HCT116 (cell line): Measurements from ENCODE around the gene GRK5. TPM values are rescaled to one million over a fixed set of nuclear protein-coding genes. Genes with fewer than 3 reads are reported as not detected.

ENCODE experiments used
- ATAC-seq: fragments of 200-7000 bp; cut with Tn5 transposase; 2 replicates; pipeline ENCODE4 v1.9.1; 2020; ENCODE audit warnings: mild to moderate bottlenecking, moderate library complexity
- BruUV-seq: library from RNA; stranded (reverse); fragments of 400-500 nt; replicated peaks from 2 replicates; lab custom pipeline; 2021; lab: Mats Ljungman, UMichigan
- CTCF ChIA-PET: fragments of 300-600 bp; sonication (Branson Sonifier 250); formaldehyde crosslinking; loops from one replicate; lab custom pipeline; 2021; ENCODE audit warnings: antibody characterized with exemption; lab: Charles Lee
- POLR2A ChIA-PET: fragments of 300-600, 350-600 bp; sonication (Branson Sonifier 250); formaldehyde crosslinking; loops from one replicate; lab custom pipeline; 2021; ENCODE audit warnings: antibody characterized with exemption; lab: Charles Lee
- RAD21 ChIA-PET, 2 experiments: fragments of 300-600 bp; sonication (Branson Sonifier 250); formaldehyde crosslinking; loops; one replicate each; lab custom pipeline; 2023; ENCODE audit warnings: low total read pairs in 2 of 2; ENCODE audit not compliant: uncharacterized antibody in 2 of 2, unreplicated experiment in 2 of 2, low non-redundant PET in 1 of 2; lab: Charles Lee
- DNase-seq: peaks from one replicate; pipeline ENCODE4 v3.0.0-alpha.2; 2010; ENCODE audit warnings: low read depth, low spot score
- H2AFZ ChIP-seq: fragments of 200-600 bp; shearing (Covaris generic), sonication (generic); 2 replicates; pipeline ENCODE4 v1.6.1; 2017; ENCODE audit warnings: low read depth, mixed run types, mixed read lengths, antibody characterized with exemption, low read length; ENCODE audit not compliant: poor library complexity, severe bottlenecking
- H3K27ac ChIP-seq: 2 replicates; pipeline ENCODE4 v1.5.1; 2012; ENCODE audit warnings: low read depth, low read length
- H3K27me3 ChIP-seq: fragments of 200-600 bp; sonication (generic); 2 replicates; pipeline ENCODE4 v1.6.1; 2016; ENCODE audit warnings: mixed run types, low read length, mixed read lengths; ENCODE audit not compliant: insufficient read depth
- H3K36me3 ChIP-seq, 2 experiments: fragments of 200-500 bp in 1 of 2; fragments of 200-600 bp in 1 of 2; sonication (Bioruptor generic) in 1 of 2; sonication (generic) in 1 of 2; 2 replicates each; pipeline versions ENCODE4 v1.5.1 to v1.6.1; 2014 to 2016; ENCODE audit warnings: low read length in 2 of 2, inconsistent platforms in 1 of 2, mixed read lengths in 1 of 2, mixed run types in 1 of 2; ENCODE audit not compliant: insufficient read depth in 2 of 2, control insufficient read depth in 1 of 2
- H3K4me1 ChIP-seq, 2 experiments: fragments of 200-600 bp in 1 of 2; sonication (generic) in 1 of 2; 2 replicates each; pipeline versions ENCODE4 v1.5.1 to v1.6.1; 2012 to 2017; ENCODE audit warnings: low read length in 2 of 2, inconsistent platforms in 1 of 2, mild to moderate bottlenecking in 1 of 2, mixed read lengths in 1 of 2, mixed run types in 1 of 2, moderate library complexity in 1 of 2; ENCODE audit not compliant: insufficient read depth in 2 of 2, control insufficient read depth in 1 of 2
- H3K4me2 ChIP-seq: fragments of 200-600 bp; sonication (generic); 2 replicates; pipeline ENCODE4 v1.6.1; 2017; ENCODE audit warnings: mixed run types, low read length, mixed read lengths
- H3K4me3 ChIP-seq, 2 experiments: fragments of 200-600 bp in 1 of 2; sonication (generic) in 1 of 2; replicated peaks in 1 of 2; 2 replicates each; pipeline ENCODE4 v1.5.1; 2011 to 2016; ENCODE audit warnings: low read length in 2 of 2, control low read depth in 1 of 2, low read depth in 1 of 2, mild to moderate bottlenecking in 1 of 2, mixed read lengths in 1 of 2, mixed run types in 1 of 2
- H3K79me2 ChIP-seq: fragments of 200-600 bp; sonication (generic); 2 replicates; pipeline ENCODE4 v1.6.1; 2017; ENCODE audit warnings: mild to moderate bottlenecking, mixed run types, low read length, moderate library complexity, mixed read lengths; ENCODE audit not compliant: insufficient read depth
- H3K9ac ChIP-seq: fragments of 200-600 bp; sonication (generic); 2 replicates; pipeline ENCODE4 v1.6.1; 2016; ENCODE audit warnings: low read length, mixed read lengths
- H3K9me2 ChIP-seq: fragments of 200-600 bp; sonication (generic), shearing (Covaris generic); 2 replicates; pipeline ENCODE4 v1.6.1; 2017; ENCODE audit warnings: mixed run types, mild to moderate bottlenecking, moderate library complexity; ENCODE audit not compliant: insufficient read depth
- H3K9me3 ChIP-seq, 2 experiments: fragments of 200-500 bp in 1 of 2; fragments of 200-600 bp in 1 of 2; sonication (Bioruptor generic) in 1 of 2; sonication (generic) in 1 of 2; 2 replicates each; pipeline ENCODE4 v1.6.1; 2014 to 2017; ENCODE audit warnings: low read length in 2 of 2, mixed read lengths in 2 of 2, inconsistent platforms in 1 of 2, low read depth in 1 of 2, mild to moderate bottlenecking in 1 of 2, mixed run types in 1 of 2, moderate library complexity in 1 of 2; ENCODE audit not compliant: control insufficient read depth in 1 of 2, insufficient read depth in 1 of 2
- H4K20me1 ChIP-seq: fragments of 200-600 bp; sonication (generic), shearing (Covaris generic); 2 replicates; pipeline ENCODE4 v1.6.1; 2017; ENCODE audit warnings: mixed run types, mild to moderate bottlenecking, moderate library complexity; ENCODE audit not compliant: insufficient read depth
- CBX3 ChIP-seq: IDR thresholded peaks from 2 replicates; pipeline ENCODE4 v1.6.1; 2012; ENCODE audit warnings: low read depth
- CEBPB ChIP-seq: IDR thresholded peaks from 2 replicates; pipeline ENCODE4 v1.6.1; 2012; ENCODE audit warnings: low read depth
- ELF1 ChIP-seq: IDR thresholded peaks from 2 replicates; pipeline ENCODE4 v1.6.1; 2012; ENCODE audit warnings: low read depth, borderline replicate concordance
- EZH2 ChIP-seq: fragments of 200-600 bp; sonication (generic); IDR thresholded peaks from 2 replicates; pipeline ENCODE4 v1.6.1; 2017; ENCODE audit warnings: antibody characterized with exemption, mixed run types
- EZH2phosphoT487 ChIP-seq: fragments of 200-600 bp; IDR thresholded peaks from 2 replicates; pipeline ENCODE4 v1.6.1; 2018; ENCODE audit warnings: antibody characterized with exemption, borderline replicate concordance
- FOSL1 ChIP-seq: IDR thresholded peaks from 2 replicates; pipeline ENCODE4 v1.6.1; 2012; ENCODE audit warnings: low read depth
- POLR2A ChIP-seq: IDR thresholded peaks from 2 replicates; pipeline ENCODE4 v1.7.0; 2011; ENCODE audit warnings: borderline replicate concordance; ENCODE audit not compliant: insufficient read depth, insufficient read length; ENCODE audit errors: extremely low read depth
- TCF7L2 ChIP-seq: IDR thresholded peaks from 2 replicates; pipeline ENCODE4 v1.7.0; 2011; ENCODE audit warnings: borderline replicate concordance, inconsistent platforms; ENCODE audit not compliant: insufficient read depth, insufficient read length; ENCODE audit errors: extremely low read depth
- ZFX ChIP-seq: fragments of 450-650 bp; IDR thresholded peaks from 2 replicates; pipeline ENCODE4 v1.6.1; 2017
- intact Hi-C: fragments of 100-400 bp; cut with micrococcal nuclease; formaldehyde crosslinking; loops from 2 replicates; pipeline ENCODE4 v1.10.0; 2022
- total RNA-seq: library from RNA; stranded (reverse); gene quantifications from one replicate; pipeline ENCODE4 v1.2.1, GENCODE V29; 2021; ENCODE audit not compliant: unreplicated experiment
- TF ChIP-seq, protein P1 (sequence below), 3 experiments: fragments of 200-600 bp in 1 of 3; sonication (generic) in 1 of 3; IDR thresholded peaks in 2 of 3; conservative IDR thresholded peaks in 1 of 3; 2 replicates each; pipeline ENCODE4 v1.5.1; 2012 to 2017; ENCODE audit warnings: low read depth in 2 of 3, low read length in 2 of 3, antibody characterized with exemption in 1 of 3, borderline replicate concordance in 1 of 3, control low read depth in 1 of 3, mild to moderate bottlenecking in 1 of 3, mixed read lengths in 1 of 3, mixed run types in 1 of 3, moderate library complexity in 1 of 3; ENCODE audit not compliant: insufficient read depth in 1 of 3
- TF ChIP-seq, protein P2 (sequence below): IDR thresholded peaks from 2 replicates; pipeline ENCODE4 v1.6.1; 2012

The GRK5 gene
- total RNA-seq, 1 experiment from 2014 or later = 7.3 TPM

DNA sequence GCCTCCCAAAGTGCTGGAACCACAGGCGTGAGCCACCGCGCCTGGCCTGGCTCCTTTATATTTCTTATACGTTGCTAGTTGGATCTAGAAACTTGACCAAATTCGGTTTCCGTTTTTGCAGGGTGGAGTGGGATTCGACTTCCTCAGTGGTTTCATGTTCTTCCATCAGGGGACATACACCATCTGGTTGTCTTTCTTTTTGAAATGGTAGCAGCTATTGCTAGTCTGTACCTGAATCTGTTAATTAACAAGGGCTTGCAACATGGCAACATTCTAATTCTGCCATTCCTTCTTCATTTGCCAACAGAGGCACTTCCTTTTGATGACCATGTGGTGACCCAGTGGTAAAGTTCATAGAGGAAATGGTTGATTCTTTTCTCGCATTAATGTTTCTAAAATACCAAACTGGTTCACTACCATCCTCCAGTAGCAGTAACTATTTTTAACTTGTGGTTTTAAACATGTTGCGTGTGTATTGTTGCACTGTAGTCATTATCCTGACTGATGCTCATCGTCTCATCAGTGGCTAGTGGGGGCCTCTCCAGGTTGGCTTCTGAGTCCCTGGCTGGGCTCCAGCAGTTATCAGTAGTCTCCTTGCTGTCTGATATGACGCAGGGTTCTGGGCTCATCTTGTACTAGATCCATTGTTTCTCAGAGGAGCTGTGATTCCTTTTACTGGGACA, 175.9 kb downstream of the GRK5 start:
- Histone ChIP-seq H3K9ac (no peak overlapping the region), H3K36me3 (no peaks in the 10 kb centered on the region)
- intact Hi-C loops = no loop called here

More for the DNA sequence above, 175.9 kb downstream of the GRK5 start:
- no peaks in the 10 kb centered on the region for H3K27me3 ChIP-seq
- no peaks in the 10 kb centered on the region for H3K9me3 ChIP-seq
- H2AFZ ChIP-seq = no peak overlapping the region
- no peak overlapping the region for H3K4me3 ChIP-seq
- CTCF ChIA-PET = no interaction called here
- no peaks in the 10 kb centered on the region for H3K79me2 ChIP-seq
- TF ChIP-seq FOSL1 (no peak), ZFX (no peak), CEBPB (no peak), TCF7L2 (no peak), POLR2A (no peak), ELF1 (no peak), CBX3 (no peak), EZH2phosphoT487 (no peak), EZH2 (no peak)
- TF ChIP-seq, protein P1, sequence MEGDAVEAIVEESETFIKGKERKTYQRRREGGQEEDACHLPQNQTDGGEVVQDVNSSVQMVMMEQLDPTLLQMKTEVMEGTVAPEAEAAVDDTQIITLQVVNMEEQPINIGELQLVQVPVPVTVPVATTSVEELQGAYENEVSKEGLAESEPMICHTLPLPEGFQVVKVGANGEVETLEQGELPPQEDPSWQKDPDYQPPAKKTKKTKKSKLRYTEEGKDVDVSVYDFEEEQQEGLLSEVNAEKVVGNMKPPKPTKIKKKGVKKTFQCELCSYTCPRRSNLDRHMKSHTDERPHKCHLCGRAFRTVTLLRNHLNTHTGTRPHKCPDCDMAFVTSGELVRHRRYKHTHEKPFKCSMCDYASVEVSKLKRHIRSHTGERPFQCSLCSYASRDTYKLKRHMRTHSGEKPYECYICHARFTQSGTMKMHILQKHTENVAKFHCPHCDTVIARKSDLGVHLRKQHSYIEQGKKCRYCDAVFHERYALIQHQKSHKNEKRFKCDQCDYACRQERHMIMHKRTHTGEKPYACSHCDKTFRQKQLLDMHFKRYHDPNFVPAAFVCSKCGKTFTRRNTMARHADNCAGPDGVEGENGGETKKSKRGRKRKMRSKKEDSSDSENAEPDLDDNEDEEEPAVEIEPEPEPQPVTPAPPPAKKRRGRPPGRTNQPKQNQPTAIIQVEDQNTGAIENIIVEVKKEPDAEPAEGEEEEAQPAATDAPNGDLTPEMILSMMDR (IDR thresholded peaks at IDR 0.05 in 2 of 3, conservative IDR thresholded peaks at IDR 0.05 in 1 of 3; ENCODE audit: borderline replicate concordance in 1 of 3, insufficient read depth in 1 of 3, low read depth in 2 of 3, low read length in 2 of 3) = no peak
- TF ChIP-seq, protein P2, sequence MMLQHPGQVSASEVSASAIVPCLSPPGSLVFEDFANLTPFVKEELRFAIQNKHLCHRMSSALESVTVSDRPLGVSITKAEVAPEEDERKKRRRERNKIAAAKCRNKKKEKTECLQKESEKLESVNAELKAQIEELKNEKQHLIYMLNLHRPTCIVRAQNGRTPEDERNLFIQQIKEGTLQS = no peak
- TF ChIP-seq, all 23 proteins: peak for 0
- H3K4me2 ChIP-seq = no peak overlapping the region
- no peak overlapping the region for H3K27ac ChIP-seq
- ChIA-PET POLR2A (no interaction called here), RAD21 (no interaction called here)
- no peak for DNase-seq
- no peaks in the 10 kb centered on the region for H3K4me1 ChIP-seq
- H4K20me1 ChIP-seq = no peaks in the 10 kb centered on the region
- ATAC-seq = no peak
- H3K9me2 ChIP-seq = no peaks in the 10 kb centered on the region
- no TSS peak for BruUV-seq
